ENCODE data around the gene NUAK1.

DNA sequence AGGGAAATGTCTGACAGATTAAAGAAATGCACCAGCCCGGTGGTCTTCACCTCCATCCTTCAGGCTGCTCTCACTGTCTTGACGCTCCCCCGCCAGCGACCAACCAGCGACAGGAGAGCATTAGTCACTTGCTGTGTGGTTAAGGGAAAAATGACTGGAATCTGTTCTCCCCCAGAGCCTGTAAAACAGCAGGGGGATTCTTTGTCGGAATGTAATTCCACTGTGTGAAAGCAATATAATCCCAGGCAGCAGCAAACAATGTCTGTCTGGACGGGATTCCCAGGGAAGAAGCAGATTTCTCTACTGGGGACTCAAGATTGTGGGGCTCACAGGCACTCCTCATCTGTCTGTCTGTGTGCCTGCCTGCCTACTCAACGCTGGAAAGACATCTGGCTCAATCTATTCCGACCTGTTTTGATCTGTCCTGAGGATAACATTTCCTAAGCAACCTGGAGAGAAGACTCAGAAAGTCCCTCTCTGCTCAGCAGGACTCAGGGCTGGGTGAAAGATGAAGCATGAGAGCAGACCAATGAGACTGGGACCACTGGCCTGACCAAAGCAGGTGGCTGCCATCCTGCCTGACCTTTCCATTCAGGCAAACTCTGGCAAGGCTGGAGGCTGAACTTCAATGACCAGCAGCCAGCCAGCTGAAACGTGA, 54.6 kb downstream of the NUAK1 start:
- TF ChIP-seq FOXP2 (optimal IDR thresholded peaks at IDR 0.05; ENCODE audit: borderline replicate concordance, extremely low read depth, extremely low read length, insufficient read depth), result no peak
- TF ChIP-seq, protein P1, sequence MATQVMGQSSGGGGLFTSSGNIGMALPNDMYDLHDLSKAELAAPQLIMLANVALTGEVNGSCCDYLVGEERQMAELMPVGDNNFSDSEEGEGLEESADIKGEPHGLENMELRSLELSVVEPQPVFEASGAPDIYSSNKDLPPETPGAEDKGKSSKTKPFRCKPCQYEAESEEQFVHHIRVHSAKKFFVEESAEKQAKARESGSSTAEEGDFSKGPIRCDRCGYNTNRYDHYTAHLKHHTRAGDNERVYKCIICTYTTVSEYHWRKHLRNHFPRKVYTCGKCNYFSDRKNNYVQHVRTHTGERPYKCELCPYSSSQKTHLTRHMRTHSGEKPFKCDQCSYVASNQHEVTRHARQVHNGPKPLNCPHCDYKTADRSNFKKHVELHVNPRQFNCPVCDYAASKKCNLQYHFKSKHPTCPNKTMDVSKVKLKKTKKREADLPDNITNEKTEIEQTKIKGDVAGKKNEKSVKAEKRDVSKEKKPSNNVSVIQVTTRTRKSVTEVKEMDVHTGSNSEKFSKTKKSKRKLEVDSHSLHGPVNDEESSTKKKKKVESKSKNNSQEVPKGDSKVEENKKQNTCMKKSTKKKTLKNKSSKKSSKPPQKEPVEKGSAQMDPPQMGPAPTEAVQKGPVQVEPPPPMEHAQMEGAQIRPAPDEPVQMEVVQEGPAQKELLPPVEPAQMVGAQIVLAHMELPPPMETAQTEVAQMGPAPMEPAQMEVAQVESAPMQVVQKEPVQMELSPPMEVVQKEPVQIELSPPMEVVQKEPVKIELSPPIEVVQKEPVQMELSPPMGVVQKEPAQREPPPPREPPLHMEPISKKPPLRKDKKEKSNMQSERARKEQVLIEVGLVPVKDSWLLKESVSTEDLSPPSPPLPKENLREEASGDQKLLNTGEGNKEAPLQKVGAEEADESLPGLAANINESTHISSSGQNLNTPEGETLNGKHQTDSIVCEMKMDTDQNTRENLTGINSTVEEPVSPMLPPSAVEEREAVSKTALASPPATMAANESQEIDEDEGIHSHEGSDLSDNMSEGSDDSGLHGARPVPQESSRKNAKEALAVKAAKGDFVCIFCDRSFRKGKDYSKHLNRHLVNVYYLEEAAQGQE (IDR thresholded peaks at IDR 0.05; ENCODE audit: insufficient read depth in 1 of 2, low read depth in 2 of 2, low read length in 2 of 2), result no peak
- no peak for TF ChIP-seq POLR2AphosphoS5 (IDR thresholded peaks at IDR 0.05; ENCODE audit: low read depth, low read length)
- no peak for TF ChIP-seq TAF1 (IDR thresholded peaks at IDR 0.05; ENCODE audit: borderline replicate concordance, insufficient read depth, low read length)
